NCI-H1105 (cell line): Measurements from ENCODE around the gene PCDH9.

ENCODE experiments used
- DNase-seq: peaks from one replicate; lab custom pipeline; 2025; lab: John Stamatoyannopoulos, UW

The PCDH9 gene

DNA sequence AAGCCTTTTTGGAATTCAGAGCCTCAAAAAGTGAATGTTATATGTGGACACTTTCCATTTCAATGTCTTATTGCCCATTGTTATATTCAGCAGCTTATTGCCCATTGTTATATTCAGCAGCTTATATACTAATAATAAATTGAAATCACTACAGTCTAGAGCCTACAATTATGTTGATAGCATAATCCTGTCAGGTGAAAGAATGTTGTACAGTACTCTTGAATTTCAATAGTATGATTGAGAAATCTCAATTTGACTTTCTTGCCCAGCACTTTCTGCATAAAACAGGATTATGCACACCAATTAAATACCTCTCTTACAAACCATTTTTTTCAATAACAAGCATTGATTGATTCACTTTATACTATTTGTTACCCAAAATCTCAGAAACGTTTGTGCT lies 260.8 kb downstream of the PCDH9 start:
- DNase-seq: no peak

DNA sequence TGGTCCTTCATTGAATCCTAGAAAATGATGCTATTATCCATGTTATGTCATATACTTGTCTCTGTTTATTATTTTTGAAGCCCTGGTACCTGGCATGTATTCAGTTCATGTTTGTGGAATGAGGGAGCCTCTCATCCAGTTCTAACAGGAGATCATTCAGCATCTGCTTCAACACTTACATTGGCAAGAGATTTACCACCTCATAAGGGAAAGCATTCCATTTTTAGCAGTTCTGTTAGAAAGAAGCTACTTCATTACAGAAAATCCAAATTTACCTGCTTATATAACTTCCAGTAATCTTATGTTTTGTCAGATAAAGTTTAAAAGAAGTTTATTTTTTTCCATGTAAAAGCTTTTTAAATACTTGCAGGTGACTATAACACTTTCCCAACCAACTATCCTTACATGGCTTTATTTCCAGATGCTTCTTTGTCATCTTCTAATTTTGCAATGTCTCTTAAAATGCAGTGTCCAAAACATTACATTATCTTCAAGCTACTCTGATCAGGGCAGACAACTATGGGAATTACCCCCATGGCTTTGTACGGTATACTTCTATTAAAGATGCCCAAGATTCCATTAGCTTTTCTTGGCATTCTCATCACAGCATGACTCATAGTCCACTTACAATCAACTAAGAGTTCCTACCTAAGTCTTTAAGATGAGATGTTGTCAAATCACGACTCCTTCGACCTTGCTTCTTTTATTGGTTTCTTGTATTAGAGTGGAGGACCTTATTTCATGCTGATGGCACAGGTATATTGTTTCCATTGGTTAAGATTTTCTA lies 262.1 kb downstream of the PCDH9 start:
- no peak for DNase-seq

DNA sequence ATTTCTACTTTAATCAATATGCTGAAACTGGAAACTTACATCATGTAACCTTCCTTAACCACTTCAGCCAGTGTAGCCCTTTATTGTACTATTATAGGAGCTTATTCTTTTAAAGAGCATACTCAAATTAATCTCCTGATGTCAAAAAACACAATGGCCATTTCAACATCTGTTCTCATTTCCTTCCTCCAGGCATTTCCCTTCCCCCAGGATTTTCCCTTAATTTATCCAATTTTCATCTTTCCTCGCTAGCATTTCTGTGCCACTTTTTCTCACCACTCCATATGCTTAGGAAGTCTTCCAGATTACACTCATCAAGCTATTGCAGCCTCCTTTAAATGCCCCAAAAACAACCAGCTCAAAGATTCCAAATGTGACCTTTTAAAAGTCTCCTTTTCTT lies 265.0 kb downstream of the PCDH9 start:
- no peak for DNase-seq

DNA sequence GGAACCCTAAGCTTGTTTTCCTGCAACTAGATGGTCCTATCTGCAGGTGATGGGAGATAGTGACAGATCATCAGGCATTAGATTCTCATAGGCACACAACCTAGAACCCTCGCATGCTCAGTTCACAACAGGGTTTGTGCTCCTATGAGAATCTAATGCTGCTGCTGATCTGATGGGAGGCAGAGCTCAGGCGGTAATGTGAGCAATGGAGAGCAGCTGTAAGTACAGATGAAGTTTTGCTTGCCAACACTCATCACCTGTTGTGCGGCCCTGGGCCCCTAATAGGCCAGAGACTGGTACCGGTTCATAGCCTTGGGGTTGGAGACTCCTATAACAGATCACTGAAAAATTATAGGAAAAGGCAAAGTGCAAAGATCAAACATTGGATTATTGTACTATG lies 267.2 kb downstream of the PCDH9 start:
- no peak for DNase-seq

DNA sequence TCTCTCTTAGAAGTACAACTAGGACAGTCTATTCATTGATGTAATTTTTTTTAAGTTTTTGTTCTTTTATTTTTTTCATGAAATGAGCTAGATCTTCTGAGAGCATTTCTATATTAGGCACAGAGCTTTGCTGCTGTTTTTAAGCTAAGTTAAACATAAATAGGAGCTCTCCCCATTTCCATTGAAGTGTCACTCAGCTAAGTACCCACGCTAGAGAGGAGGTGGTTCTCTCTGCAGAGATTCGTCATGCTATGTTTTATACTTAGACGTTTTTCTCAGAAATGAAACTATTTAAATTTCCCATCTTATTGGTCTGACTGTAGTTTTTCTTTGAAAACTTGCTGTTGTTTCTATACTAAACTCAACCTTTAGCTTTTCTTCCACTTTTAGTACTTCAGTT lies 271.5 kb downstream of the PCDH9 start:
- no peak for DNase-seq

DNA sequence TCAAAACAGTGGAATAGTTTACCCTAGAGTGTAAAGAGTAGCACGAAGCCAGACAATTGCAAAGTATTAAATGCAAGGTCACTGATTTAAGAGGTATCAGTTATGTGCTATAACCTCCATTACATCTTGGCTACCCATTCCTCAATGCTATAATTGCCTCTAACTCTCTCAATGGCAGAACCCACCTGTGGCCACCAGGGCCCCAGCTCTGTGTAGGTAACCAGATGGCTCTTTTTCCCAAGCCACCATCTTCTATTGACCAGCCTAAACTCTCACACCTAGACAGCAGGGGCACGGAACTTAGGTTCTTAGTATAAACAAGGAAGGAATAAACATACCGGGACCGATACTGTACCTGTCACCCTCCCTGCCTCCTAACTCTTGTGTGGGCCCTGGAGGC lies 277.6 kb downstream of the PCDH9 start:
- DNase-seq: no peak

DNA sequence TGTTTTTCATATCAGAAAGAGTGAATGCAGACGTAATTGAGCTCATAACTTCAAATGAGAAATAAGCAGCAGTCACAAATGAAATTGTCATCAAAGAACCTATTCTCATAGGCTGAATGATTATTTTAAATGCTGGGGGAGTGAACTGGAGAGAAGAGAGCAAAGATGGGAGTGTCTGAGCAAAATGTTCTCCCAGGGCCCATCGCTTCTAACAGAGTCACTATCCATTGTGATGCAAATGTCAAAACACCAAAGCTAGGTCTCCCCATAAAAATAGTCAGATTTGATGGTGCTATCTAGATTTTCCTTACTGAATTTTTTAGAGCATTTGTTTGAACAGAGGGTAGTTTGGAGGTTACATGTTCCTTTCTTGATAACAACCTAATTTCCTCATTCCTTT lies 278.7 kb downstream of the PCDH9 start:
- no peak for DNase-seq

DNA sequence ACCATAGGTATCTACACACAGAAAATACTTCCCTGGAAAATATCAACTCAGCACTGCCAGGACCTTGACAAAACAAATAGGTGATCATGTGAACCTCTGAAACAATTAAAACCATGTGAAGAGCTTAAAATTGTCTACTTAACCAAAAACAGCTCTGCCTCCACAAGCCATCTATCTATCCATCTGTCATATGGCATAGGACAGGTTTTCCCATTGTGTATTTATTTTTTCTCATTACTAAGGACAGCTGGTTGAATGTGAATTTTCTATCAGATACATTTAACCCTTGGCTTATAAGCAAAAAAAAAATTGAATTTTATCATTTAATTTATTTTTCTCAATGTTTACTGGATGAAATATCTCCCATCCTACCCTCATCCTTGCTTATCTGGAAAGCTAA lies 279.5 kb downstream of the PCDH9 start:
- DNase-seq: no peak

DNA sequence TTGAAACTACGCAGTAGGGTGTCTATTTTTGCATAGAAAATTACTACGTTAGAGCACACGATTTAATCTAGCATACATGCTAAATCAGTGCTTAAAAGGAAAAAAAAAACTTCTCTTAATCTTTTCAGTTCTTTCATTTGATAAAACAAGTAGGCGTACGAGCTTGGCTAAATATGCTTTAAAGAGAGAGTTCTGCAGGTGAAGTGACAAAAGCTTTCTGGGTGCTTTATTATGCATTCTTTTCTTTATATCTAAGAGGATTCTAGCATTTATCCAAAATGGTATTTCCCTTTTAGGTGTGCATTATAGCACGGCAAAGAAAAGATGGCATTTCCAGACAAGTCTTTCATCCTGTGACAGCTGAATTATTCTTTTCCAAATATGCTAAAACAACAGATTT lies 281.2 kb downstream of the PCDH9 start:
- DNase-seq: no peak

DNA sequence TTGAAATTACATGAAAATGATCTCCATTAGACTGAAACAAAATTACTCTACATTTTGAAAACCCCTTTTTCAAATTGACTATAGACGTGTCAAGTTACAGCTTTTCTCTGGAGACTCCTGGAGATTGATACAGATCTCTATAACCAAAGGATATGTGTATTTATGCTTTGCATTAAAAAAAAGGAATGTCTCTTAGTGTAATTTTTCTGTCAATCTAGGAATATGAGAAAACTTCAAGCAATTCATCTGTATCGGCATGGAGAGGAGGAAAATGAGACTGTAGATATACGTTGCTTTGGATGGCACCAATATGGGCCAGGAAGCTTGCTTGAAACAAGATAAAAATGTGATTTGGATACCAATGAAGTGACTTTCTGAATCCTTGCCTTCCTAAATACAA lies 286.6 kb downstream of the PCDH9 start:
- no peak for DNase-seq

DNA sequence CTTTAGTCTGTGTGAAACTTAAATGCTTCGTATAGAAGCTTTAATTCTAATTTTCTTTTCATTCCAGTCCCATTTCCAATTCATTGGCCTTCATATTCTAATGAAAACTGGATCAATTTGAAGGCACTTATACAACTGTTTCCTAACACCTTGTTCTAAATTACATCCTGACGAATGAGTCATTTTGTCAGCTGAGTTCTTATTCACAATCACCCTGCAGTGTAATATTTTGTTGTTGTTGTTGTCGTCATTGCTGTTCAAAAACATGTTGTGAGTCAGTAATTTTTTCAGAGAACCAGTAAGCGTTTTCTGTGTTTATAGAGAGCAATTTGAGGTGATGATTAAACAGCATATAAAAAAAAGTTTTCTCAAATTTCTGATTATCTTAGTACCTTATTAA lies 290.0 kb downstream of the PCDH9 start:
- DNase-seq: no peak

DNA sequence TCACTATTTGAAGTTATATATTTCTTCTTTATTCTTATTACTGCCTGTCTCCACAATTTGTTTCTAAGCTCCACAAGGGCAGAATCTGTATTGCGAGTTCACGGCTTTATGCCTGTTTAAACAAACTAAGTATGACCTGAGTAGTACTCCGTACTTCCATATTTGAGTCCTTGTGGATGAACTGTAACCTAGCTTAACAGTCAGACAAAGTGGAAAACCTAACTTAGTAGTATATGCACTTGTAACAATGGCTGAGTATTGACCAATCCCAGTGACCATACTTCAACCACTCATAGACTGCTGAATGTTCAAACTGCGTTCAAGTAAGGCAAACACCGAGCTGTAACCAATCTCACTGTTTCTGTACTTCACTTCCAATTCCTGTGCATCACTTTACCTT lies 292.7 kb downstream of the PCDH9 start:
- DNase-seq: no peak

DNA sequence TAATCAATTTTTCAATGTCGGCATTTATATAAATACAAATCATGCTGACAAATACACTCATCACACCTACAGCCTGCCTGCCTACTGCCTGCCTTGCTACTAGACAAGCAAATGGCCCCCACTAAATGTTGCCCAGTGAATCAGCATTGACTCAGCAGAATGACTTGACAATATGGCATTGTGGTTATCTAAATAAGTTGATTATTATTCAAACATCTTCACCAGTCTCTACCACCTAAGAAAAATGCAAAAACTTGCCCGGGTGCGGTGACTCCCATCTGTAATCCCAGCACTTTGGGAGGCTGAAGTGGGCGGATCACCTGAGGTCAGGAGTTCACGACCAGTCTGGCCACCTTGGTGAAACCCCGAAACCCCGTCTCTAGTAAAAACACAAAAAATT lies 296.1 kb downstream of the PCDH9 start:
- DNase-seq: no peak

DNA sequence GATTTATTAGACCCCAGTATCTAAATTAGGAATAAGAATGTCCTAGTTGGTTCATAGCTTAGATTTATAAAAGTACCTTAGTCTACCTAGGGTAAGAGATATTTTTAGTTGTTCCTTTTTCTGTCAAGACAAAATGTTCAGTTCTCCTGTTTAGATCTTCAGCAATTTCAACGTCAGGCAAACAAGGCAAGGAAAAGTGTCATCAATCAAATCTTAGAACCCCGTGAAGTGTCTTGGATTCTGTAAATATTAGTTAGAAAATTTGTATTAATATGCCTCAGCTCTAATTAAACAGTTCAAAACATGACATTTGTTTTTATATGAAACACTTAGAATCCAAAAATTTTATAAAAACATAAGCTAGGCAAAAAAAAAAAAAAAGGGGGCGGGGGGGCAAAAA lies 296.6 kb downstream of the PCDH9 start:
- no peak for DNase-seq

DNA sequence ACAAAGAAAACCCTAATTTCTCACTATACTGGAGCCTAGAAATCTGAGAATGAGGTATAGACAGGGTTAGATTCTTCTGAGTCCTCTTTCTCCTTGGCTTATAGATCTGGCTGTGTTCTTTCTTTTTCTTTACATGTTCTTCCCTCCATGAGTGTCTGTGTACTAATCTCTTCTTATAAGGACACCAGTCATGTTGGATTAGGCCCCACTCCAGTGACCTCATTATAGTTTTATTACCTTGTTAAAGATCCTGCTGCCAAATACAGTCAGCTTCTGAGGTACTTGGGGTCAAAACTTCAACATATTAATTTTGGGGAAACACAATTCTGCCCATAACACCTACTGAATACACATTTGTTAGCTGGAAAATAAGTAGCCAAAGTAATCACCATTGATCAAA lies 302.6 kb downstream of the PCDH9 start:
- no peak for DNase-seq

DNA sequence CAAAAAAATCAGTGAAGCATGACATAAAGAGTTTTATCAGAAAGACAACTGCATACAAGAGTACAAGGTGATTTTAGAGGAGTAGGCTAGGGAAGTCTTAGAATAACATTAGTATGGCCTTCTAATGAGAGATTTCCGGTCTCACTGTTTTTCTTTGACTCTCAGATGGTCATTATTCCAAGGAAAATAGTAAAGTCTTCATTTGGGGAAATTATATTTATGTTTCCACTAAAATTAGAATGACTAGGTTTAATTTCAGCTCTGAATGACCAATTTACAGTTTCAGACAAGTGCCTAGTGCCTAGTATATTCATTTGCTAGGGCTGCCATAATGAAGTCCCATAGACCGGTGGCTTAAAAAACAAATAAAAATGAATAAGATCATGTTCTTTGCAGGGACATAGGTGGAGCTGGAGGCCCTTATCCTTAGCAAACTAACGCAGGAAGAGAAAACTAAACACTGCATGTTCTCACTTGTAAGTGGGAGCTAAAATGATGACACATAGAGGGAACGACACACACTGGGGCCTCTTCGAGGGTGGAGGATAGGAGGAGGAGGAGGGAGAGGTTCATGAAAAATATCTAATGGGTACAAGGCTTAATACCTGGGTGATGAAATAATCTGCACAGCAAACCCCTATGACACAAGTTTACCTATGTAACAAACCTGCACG lies 303.1 kb downstream of the PCDH9 start:
- no peak for DNase-seq

DNA sequence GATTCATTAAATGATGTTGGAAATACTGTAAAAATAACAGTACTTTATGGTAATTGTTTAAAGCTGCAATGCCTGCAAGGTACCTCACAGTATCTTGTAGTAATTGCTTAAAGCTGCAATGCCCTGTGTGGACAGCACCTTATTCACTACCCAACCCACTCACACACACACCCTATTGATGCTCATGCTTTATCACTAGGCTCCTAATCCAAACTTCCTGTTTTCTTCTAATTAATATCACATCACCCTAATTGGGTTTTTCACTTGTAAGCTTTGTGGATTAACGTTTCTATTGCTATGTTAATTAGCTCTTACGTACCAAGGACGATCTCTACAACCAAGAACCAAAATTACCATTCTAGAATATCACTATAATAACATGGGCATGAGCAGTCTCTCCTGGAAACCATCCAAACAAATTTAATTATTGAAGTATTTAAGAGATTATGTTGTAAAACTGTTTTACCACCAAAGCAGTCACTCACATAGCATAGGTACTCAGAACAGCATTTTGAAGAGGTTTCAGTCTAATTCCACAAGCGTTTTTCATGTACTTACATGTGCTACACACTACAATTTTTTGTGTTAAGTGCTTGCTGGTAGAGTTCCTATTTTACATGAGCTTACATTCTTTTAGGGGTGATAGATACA lies 303.8 kb downstream of the PCDH9 start:
- peak; percentile 82 for DNase-seq

DNA sequence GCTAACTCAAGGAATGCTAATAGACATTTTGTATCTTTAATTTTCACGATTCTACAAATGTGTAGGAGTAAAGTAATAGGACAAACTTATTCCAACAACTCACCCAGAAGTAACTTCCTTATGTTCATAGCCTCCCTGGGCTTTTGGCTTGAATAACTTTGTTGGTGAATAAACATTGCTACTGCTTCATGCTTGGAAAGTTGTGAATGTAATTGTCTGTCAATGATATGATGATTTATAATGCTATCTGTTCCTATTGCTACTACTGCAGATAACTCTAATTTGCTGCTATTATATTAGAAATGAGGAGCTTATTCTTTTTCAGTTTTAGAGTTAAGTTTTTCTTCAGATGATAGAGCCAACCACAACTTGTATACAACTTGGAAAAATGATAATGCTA lies 307.7 kb downstream of the PCDH9 start:
- DNase-seq: no peak

DNA sequence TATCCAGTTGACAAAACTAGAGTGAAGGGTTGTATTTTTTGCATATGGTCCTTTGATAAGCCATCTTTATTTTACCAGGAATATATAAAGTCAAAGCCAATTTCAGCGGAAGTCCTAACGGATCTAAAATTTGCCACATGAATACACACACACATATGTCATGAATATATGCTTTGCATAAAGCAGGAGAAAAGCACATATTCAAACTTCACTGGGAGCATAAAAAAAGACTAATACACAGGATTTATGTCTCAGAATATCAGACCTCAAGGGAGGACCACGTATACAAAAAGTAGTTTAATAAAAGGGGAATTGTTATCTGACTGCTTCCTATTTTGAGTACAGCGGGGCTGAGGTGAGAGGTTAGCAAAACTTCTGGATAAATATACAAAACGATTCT lies 308.7 kb downstream of the PCDH9 start:
- DNase-seq: no peak

DNA sequence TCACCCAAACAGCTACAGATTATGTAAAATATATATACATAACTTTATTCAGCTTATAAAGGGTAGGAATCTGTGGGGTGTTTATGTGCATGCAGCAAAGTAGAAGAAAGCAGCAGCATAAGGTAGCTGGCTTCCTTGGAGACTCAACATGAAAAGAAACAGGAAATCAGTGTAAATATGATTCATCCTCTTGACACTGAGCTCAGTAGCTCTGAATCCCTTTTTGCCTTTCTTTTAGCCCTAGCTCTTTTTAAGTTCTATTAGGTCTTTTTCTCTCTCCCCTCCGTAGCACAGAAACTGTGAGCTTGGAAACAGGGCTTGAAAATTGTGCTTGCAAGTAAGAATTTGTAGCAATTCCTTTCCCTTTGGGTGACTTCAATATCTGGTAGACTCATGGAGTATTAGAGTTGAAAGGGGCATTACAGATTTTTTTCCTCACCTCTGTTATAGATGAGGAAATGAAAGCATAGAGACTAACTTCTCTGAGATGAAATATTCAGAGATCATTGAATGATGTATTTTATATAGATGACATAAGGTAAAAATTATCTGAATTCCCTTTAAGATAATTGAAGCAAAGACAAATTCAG lies 314.4 kb downstream of the PCDH9 start:
- DNase-seq: no peak

DNA sequence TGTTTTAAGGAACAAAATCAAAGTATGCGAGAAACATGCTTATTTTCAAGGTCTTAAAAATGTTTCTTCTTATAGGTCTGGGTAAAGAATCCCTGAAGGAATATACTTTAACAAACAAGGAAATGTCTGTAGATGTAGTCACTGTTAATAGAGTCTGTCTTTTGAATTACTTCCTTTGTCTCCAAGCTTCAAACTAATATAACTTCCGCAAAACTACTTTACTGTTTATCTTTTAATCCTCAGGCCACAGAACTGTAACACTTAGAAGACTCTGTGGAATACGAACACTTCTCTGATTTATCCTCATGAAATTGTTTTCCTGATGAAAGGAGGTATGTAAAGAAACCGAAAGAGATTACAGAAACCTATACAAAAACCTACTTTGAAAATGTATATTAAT lies 316.0 kb downstream of the PCDH9 start:
- DNase-seq: no peak

DNA sequence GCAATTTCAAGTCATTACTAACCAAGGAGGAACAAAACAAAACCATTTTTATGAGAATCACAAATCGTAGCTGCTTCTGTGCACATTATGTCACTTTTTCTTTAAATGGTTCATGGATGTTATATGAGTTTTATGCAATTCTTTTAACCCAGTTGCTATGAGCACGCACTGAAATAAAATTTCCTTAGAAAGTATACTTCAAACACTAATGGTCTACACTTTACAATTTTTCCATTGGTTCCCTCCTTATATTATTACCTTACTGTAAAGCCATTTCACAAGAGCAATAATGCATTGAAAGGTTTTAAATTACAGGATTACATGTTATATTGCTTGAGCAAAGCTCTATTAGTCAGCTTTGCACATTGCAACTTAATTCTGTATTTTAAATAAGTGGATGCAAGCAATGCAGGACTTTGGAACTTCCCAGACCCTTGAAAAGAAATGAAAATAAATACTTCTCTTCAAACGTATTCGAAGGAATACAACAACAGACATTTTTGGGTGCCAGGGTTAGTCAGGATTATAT lies 318.7 kb downstream of the PCDH9 start:
- DNase-seq: no peak

DNA sequence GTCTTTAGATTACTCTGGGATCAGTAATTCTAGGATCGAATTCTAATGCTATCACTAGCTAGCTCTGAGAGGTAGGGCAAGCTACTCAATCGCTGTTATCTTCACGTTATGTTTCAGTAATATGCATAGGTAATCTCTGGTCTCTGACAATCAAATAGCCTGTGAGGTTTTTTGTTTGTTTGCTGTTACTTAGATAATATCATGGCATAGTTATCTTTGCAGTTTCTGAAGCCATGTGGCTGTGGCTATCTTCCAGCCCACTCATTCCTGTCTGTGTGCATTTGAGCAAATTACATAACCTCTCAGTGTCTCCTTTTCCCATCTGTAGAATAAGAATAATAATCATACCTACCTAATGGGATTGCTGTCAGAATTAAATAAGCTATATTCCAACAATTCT lies 330.2 kb downstream of the PCDH9 start:
- DNase-seq: no peak
